Measurements from ENCODE around the gene DUSP7.

DUSP7 gene

GRCh38 chr3:52083556-52084087, 27.3 kb upstream of the DUSP7 start:
- POLR2A ChIA-PET = no interaction called here
- Histone ChIP-seq H3K27ac (ENCODE audit: extremely low read depth, low read depth, low read length) (no peak overlapping the region), H3K36me3 (ENCODE audit: control insufficient read depth in 2 of 2, insufficient read depth in 1 of 2, low read length in 2 of 2) (peaks cover 0 to 9% of the 10 kb centered on the region in 2 experiments; a peak in 1 of 3 replicates), H3K9me3 (ENCODE audit: control insufficient read depth, insufficient read depth, low read depth, low read length) (no peaks in the 10 kb centered on the region), H3K4me1 (ENCODE audit: control insufficient read depth, insufficient read depth, low read length) (no peaks in the 10 kb centered on the region), H3K4me3 (ENCODE audit: low read depth, low read length) (no peak overlapping the region)
- no peak for TF ChIP-seq INSM2 (tag by site-specific recombination; IDR thresholded peaks at IDR 0.05)
- TF ChIP-seq ZSCAN16 (tag by site-specific recombination; IDR thresholded peaks at IDR 0.05) = no peak
- TF ChIP-seq ZNF266 (tag by site-specific recombination; IDR thresholded peaks at IDR 0.05; ENCODE audit: low read depth) = no peak
- TF ChIP-seq PRDM2 (tag by site-specific recombination; IDR thresholded peaks at IDR 0.05; ENCODE audit: borderline replicate concordance) = no peak
- no peak for TF ChIP-seq FEZF1 (tag by site-specific recombination; IDR thresholded peaks at IDR 0.05)
- TF ChIP-seq ZNF488 (tag by site-specific recombination; IDR thresholded peaks at IDR 0.05) = no peak
- TF ChIP-seq ZNF623 (tag by site-specific recombination; IDR thresholded peaks at IDR 0.05) = peak; percentile 81
- no peak for TF ChIP-seq ZNF580 (tag by site-specific recombination; IDR thresholded peaks at IDR 0.05)
- 0 out of 2 replicates have a peak, but pooled peaks have one; percentile 15 for TF ChIP-seq PRDM1 (tag by site-specific recombination; IDR thresholded peaks at IDR 0.05)
- TF ChIP-seq ZNF174 (tag by site-specific recombination; IDR thresholded peaks at IDR 0.05) = no peak
- no peak for TF ChIP-seq EGR2 (tag by site-specific recombination; IDR thresholded peaks at IDR 0.05; ENCODE audit: low read depth)
- TF ChIP-seq ZNF146 (tag by site-specific recombination; IDR thresholded peaks at IDR 0.05) = no peak
- TF ChIP-seq ZNF398 (tag by site-specific recombination; IDR thresholded peaks at IDR 0.05) = no peak
- TF ChIP-seq ZFHX2 (tag by site-specific recombination; conservative IDR thresholded peaks at IDR 0.05) = no peak
- CTCF ChIA-PET = interaction anchor here (0.7 to 1.2 kb wide), 2 partner anchors 17 to 61 kb away, joined by 3 to 4 read pairs; no protein-coding TSS in a partner anchor

GRCh38 chr3:52082951-52083350, 26.6 kb upstream of the DUSP7 start:
- POLR2A ChIA-PET = no interaction called here
- no peak overlapping the region for H3K27ac ChIP-seq (ENCODE audit: extremely low read depth, low read depth, low read length)
- CTCF ChIA-PET = no interaction called here
- no peak for TF ChIP-seq ZNF121 (tag by site-specific recombination; IDR thresholded peaks at IDR 0.05)
- TF ChIP-seq ATF2 (tag by site-specific recombination; IDR thresholded peaks at IDR 0.05; ENCODE audit: low read depth) = no peak
- TF ChIP-seq ZNF548 (tag by site-specific recombination; IDR thresholded peaks at IDR 0.05) = no peak
- TF ChIP-seq ZBTB17 (tag by site-specific recombination; IDR thresholded peaks at IDR 0.05) = no peak
- TF ChIP-seq ZNF221 (tag by site-specific recombination; IDR thresholded peaks at IDR 0.05; ENCODE audit: borderline replicate concordance) = no peak
- TF ChIP-seq SCRT2 (tag by site-specific recombination; IDR thresholded peaks at IDR 0.05) = no peak
- no peak for TF ChIP-seq SCRT1 (tag by site-specific recombination; IDR thresholded peaks at IDR 0.05; ENCODE audit: borderline replicate concordance)
- no peak for TF ChIP-seq ZNF174 (tag by site-specific recombination; IDR thresholded peaks at IDR 0.05)
- TF ChIP-seq KLF9 (tag by site-specific recombination; IDR thresholded peaks at IDR 0.05; ENCODE audit: low read depth) = no peak
- no peak for TF ChIP-seq TCF7L2 (IDR thresholded peaks at IDR 0.05; ENCODE audit: borderline replicate concordance, low read depth, low read length)
- TF ChIP-seq ZNF23 (tag by site-specific recombination; IDR thresholded peaks at IDR 0.05; ENCODE audit: borderline replicate concordance) = no peak

More at GRCh38 chr3:52082951-52083350, 26.6 kb upstream of the DUSP7 start:
- peaks cover 0 to 6% of the 10 kb centered on the region in 2 experiments; a peak in 1 of 3 replicates for H3K36me3 ChIP-seq (ENCODE audit: control insufficient read depth in 2 of 2, insufficient read depth in 1 of 2, low read length in 2 of 2)
- H3K4me1 ChIP-seq (ENCODE audit: control insufficient read depth, insufficient read depth, low read length) = no peaks in the 10 kb centered on the region
- no peak overlapping the region for H3K4me3 ChIP-seq (ENCODE audit: low read depth, low read length)
- H3K9me3 ChIP-seq (ENCODE audit: control insufficient read depth, insufficient read depth, low read depth, low read length) = no peaks in the 10 kb centered on the region

Data from HEK293 (cell line).